HL-60 (cell line): ENCODE measurements around the gene SYP.

Experiments
- DNase-seq, 2 experiments: peaks; one replicate each; pipeline ENCODE4 v3.0.0-alpha.2; 2010 to 2020; ENCODE audit warnings: low read depth in 1 of 2, low spot score in 1 of 2
- H3K27ac ChIP-seq: fragments of 250-450 bp; sonication (Bioruptor Pico); replicated peaks from 2 replicates; pipeline ENCODE4 v1.5.1; 2020; ENCODE audit warnings: mild to moderate bottlenecking, moderate library complexity
- H3K27me3 ChIP-seq: fragments of 250-450 bp; sonication (Bioruptor Pico); 2 replicates; pipeline ENCODE4 v1.5.1; 2021; ENCODE audit warnings: mild to moderate bottlenecking, moderate library complexity; ENCODE audit not compliant: insufficient read depth, poor library complexity, severe bottlenecking
- H3K4me3 ChIP-seq: replicated peaks from 2 replicates; pipeline ENCODE4 v1.5.1; 2011; ENCODE audit warnings: mild to moderate bottlenecking, control low read depth, low read length; ENCODE audit not compliant: insufficient read depth
- CTCF ChIP-seq: IDR thresholded peaks from one replicate; pipeline ENCODE4 v1.5.1; 2011; ENCODE audit warnings: low read length, control low read depth, inconsistent platforms; ENCODE audit not compliant: insufficient read depth
- GABPA ChIP-seq: IDR thresholded peaks from 2 replicates; pipeline ENCODE4 v1.6.1; 2012; ENCODE audit warnings: low read depth
- POLR2AphosphoS5 ChIP-seq: IDR thresholded peaks from 2 replicates; pipeline ENCODE4 v1.6.1; 2012; ENCODE audit warnings: low read depth
- REST ChIP-seq: IDR thresholded peaks from 2 replicates; pipeline ENCODE4 v1.6.1; 2012; ENCODE audit warnings: low read depth; ENCODE audit not compliant: insufficient replicate concordance
- SPI1 ChIP-seq: IDR thresholded peaks from 2 replicates; pipeline ENCODE4 v1.6.1; 2012; ENCODE audit warnings: low read depth, mild to moderate bottlenecking, borderline replicate concordance

The SYP gene

GRCh38 chrX:49177873-49178480 is 22.0 kb downstream of the SYP start:
- no peak for DNase-seq
- Histone ChIP-seq H3K27ac (no peak overlapping the region; the same call in 1 of the 2 replicates), H3K27me3 (no peaks in the 10 kb centered on the region), H3K4me3 (no peak overlapping the region)
- TF ChIP-seq REST (no peak), SPI1 (no peak), GABPA (no peak), CTCF (no peak), POLR2AphosphoS5 (no peak)

- Histone ChIP-seq H3K27me3 (no peaks in the 10 kb centered on the region), H3K27ac (peak overlapping the region; percentile 75), H3K4me3 (no peak overlapping the region; the same call in 1 of the 2 replicates)
- no peak for TF ChIP-seq REST
- no peak for TF ChIP-seq POLR2AphosphoS5
- no peak for TF ChIP-seq GABPA
- TF ChIP-seq CTCF: peak; percentile 22
- TF ChIP-seq SPI1: no peak
- DNase-seq: peak in 1 of 2 experiments; percentile 72
These were observed 22.6 kb downstream of the SYP start for GRCh38 chrX:49177338-49177833.

- Histone ChIP-seq H3K27me3 (no peaks in the 10 kb centered on the region), H3K4me3 (peak overlapping the region; percentile 22), H3K27ac (peak overlapping the region; percentile 75)
- peak; percentile 82 to 86 for DNase-seq
- TF ChIP-seq CTCF (no peak), POLR2AphosphoS5 (no peak), GABPA (no peak), REST (no peak), SPI1 (peak; percentile 51; the same call in 1 of the 2 replicates)
These were observed 23.3 kb downstream of the SYP start for GRCh38 chrX:49176421-49177326.
